Mononuclear cell (primary cell): ENCODE data around the gene CFAP299. TPM values are rescaled to one million over a fixed set of nuclear protein-coding genes. Genes with fewer than 3 reads are reported as not detected.
A peak's percentile ranks its signal among the peaks of the same experiment; 100 is the strongest.
"Not testable (repeated sequence)": the region's sequence is repeated elsewhere in the genome, so short reads cannot be mapped to it uniquely, and the experiment has no call there.

Source experiments
- H3K27me3 ChIP-seq: 2 replicates; pipeline ENCODE4 v1.6.0; 2011; ENCODE audit warnings: low read length, control low read depth; ENCODE audit not compliant: insufficient read depth
- H3K4me1 ChIP-seq: 2 replicates; pipeline ENCODE4 v1.5.1; 2011; ENCODE audit warnings: mild to moderate bottlenecking, low read length, control low read depth; ENCODE audit not compliant: insufficient read depth
- H3K4me3 ChIP-seq: 2 replicates; pipeline ENCODE4 v1.5.1; 2011; ENCODE audit warnings: mild to moderate bottlenecking, low read length, moderate library complexity
- H3K9me3 ChIP-seq: 2 replicates; pipeline ENCODE4 v1.5.1; 2011; ENCODE audit warnings: low read depth, mild to moderate bottlenecking, control low read depth, low read length
- total RNA-seq: library from RNA; depleted of rRNA; stranded (reverse); fragments of >200 nt; gene quantifications from one replicate; pipeline ENCODE4 v1.2.3, GENCODE V29; 2012

Gene CFAP299
- total RNA-seq, 1 donor, result 0.10 TPM

- no peaks in the 10 kb centered on the region for H3K9me3 ChIP-seq
- no peak overlapping the region for H3K4me3 ChIP-seq
- no peaks in the 10 kb centered on the region for H3K27me3 ChIP-seq
- H3K4me1 ChIP-seq, result peaks cover 2% of the 10 kb centered on the region
Measured at GRCh38 chr4:80434238-80434637, 98.7 kb downstream of the CFAP299 start.

GRCh38 chr4:80438016-80438415, 102.5 kb downstream of the CFAP299 start:
- H3K27me3 ChIP-seq, result no peaks in the 10 kb centered on the region
- no peaks in the 10 kb centered on the region for H3K9me3 ChIP-seq
- no peak overlapping the region for H3K4me3 ChIP-seq
- peaks cover 15% of the 10 kb centered on the region for H3K4me1 ChIP-seq

GRCh38 chr4:80439294-80440061, 103.9 kb downstream of the CFAP299 start:
- not testable (repeated sequence) for H3K27me3 ChIP-seq, H3K9me3 ChIP-seq, H3K4me3 ChIP-seq
- H3K4me1 ChIP-seq, result peaks cover 15% of the 10 kb centered on the region

GRCh38 chr4:80446248-80446647, 110.7 kb downstream of the CFAP299 start:
- Histone ChIP-seq H3K9me3 (no peaks in the 10 kb centered on the region), H3K4me1 (no peaks in the 10 kb centered on the region), H3K27me3 (no peaks in the 10 kb centered on the region), H3K4me3 (no peak overlapping the region)

GRCh38 chr4:80446664-80447063, 111.1 kb downstream of the CFAP299 start:
- Histone ChIP-seq H3K9me3 (no peaks in the 10 kb centered on the region), H3K27me3 (no peaks in the 10 kb centered on the region), H3K4me3 (no peak overlapping the region), H3K4me1 (no peaks in the 10 kb centered on the region)

GRCh38 chr4:80447493-80447892, 112.0 kb downstream of the CFAP299 start:
- Histone ChIP-seq H3K4me3 (no peak overlapping the region), H3K4me1 (no peaks in the 10 kb centered on the region), H3K27me3 (no peaks in the 10 kb centered on the region), H3K9me3 (no peaks in the 10 kb centered on the region)

- H3K27me3 ChIP-seq, result no peaks in the 10 kb centered on the region
- H3K4me1 ChIP-seq, result no peaks in the 10 kb centered on the region
- H3K9me3 ChIP-seq, result no peaks in the 10 kb centered on the region
- H3K4me3 ChIP-seq, result no peak overlapping the region
Measured at GRCh38 chr4:80448056-80448455, 112.5 kb downstream of the CFAP299 start.

GRCh38 chr4:80452055-80452454, 116.5 kb downstream of the CFAP299 start:
- no peaks in the 10 kb centered on the region for H3K9me3 ChIP-seq
- H3K4me3 ChIP-seq, result no peak overlapping the region
- no peaks in the 10 kb centered on the region for H3K27me3 ChIP-seq
- H3K4me1 ChIP-seq, result no peaks in the 10 kb centered on the region

GRCh38 chr4:80452768-80453167, 117.2 kb downstream of the CFAP299 start:
- Histone ChIP-seq H3K9me3 (no peaks in the 10 kb centered on the region), H3K4me1 (no peaks in the 10 kb centered on the region), H3K27me3 (no peaks in the 10 kb centered on the region), H3K4me3 (no peak overlapping the region)

- Histone ChIP-seq H3K4me1 (no peaks in the 10 kb centered on the region), H3K27me3 (no peaks in the 10 kb centered on the region), H3K9me3 (no peaks in the 10 kb centered on the region), H3K4me3 (no peak overlapping the region)
Measured at GRCh38 chr4:80454040-80454439, 118.5 kb downstream of the CFAP299 start.

GRCh38 chr4:80454556-80454955, 119.0 kb downstream of the CFAP299 start:
- Histone ChIP-seq H3K4me3 (no peak overlapping the region), H3K9me3 (no peaks in the 10 kb centered on the region), H3K4me1 (no peaks in the 10 kb centered on the region), H3K27me3 (no peaks in the 10 kb centered on the region)

GRCh38 chr4:80459918-80460473, 124.5 kb downstream of the CFAP299 start:
- H3K4me3 ChIP-seq, result no peak overlapping the region
- H3K4me1 ChIP-seq, result no peaks in the 10 kb centered on the region
- H3K27me3 ChIP-seq, result no peaks in the 10 kb centered on the region
- no peaks in the 10 kb centered on the region for H3K9me3 ChIP-seq

- Histone ChIP-seq H3K4me3 (no peak overlapping the region), H3K27me3 (no peaks in the 10 kb centered on the region), H3K9me3 (no peaks in the 10 kb centered on the region), H3K4me1 (no peaks in the 10 kb centered on the region)
Measured at GRCh38 chr4:80461412-80461811, 125.9 kb downstream of the CFAP299 start.

GRCh38 chr4:80462621-80463091, 127.1 kb downstream of the CFAP299 start:
- Histone ChIP-seq H3K9me3 (no peaks in the 10 kb centered on the region), H3K4me3 (peak overlapping the region; percentile 9), H3K27me3 (no peaks in the 10 kb centered on the region)

GRCh38 chr4:80463509-80463908, 128.0 kb downstream of the CFAP299 start:
- no peak overlapping the region for H3K4me3 ChIP-seq
- H3K4me1 ChIP-seq, result no peaks in the 10 kb centered on the region
- no peaks in the 10 kb centered on the region for H3K9me3 ChIP-seq
- H3K27me3 ChIP-seq, result no peaks in the 10 kb centered on the region

More at GRCh38 chr4:80462621-80463091, 127.1 kb downstream of the CFAP299 start:
- H3K4me1 ChIP-seq, result no peaks in the 10 kb centered on the region

- H3K27me3 ChIP-seq, result no peaks in the 10 kb centered on the region
- H3K4me1 ChIP-seq, result no peaks in the 10 kb centered on the region
- no peak overlapping the region for H3K4me3 ChIP-seq
Measured at GRCh38 chr4:80465238-80465637, 129.7 kb downstream of the CFAP299 start.

More at GRCh38 chr4:80465238-80465637, 129.7 kb downstream of the CFAP299 start:
- no peaks in the 10 kb centered on the region for H3K9me3 ChIP-seq
